HepG2 (cell line): Measurements from ENCODE around the gene TSKU. TPM values are rescaled to one million over a fixed set of nuclear protein-coding genes. Genes with fewer than 3 reads are reported as not detected.

Source experiments
- ATAC-seq: fragments of 200-7000 bp; cut with Tn5 transposase; 3 replicates; pipeline ENCODE4 v1.9.1; 2020; ENCODE audit warnings: mild to moderate bottlenecking, moderate library complexity
- BruUV-seq: library from RNA; stranded (reverse); fragments of 400-500 nt; replicated peaks from 2 replicates; lab custom pipeline; 2021; lab: Mats Ljungman, UMichigan
- CTCF ChIA-PET: fragments of 300-600 bp; formaldehyde crosslinking; extraction: SDS; loops from one replicate; lab custom pipeline; 2021; ENCODE audit warnings: low total read pairs, inconsistent platforms, low intra/inter-chr PET ratio; lab: Yijun Ruan, JAX
- POLR2A ChIA-PET: fragments of 350-600 bp; sonication (Branson Sonifier 250); formaldehyde crosslinking; loops from one replicate; lab custom pipeline; 2020; ENCODE audit warnings: antibody characterized with exemption, inconsistent platforms; lab: Yijun Ruan, JAX
- DNase-seq: peaks from one replicate; pipeline ENCODE4 v3.0.0-alpha.2; 2015; ENCODE audit warnings: low spot score
- FAIRE-seq: peaks from 3 replicates; lab custom pipeline; 2011; peaks lifted over from hg19 to GRCh38; lab: Jason Lieb, UNC
- H2AFZ ChIP-seq: one replicate; pipeline ENCODE4 v1.6.1; 2011; ENCODE audit warnings: low read length, inconsistent platforms
- H3K27ac ChIP-seq: fragments of 300-600 bp; 3 replicates; pipeline ENCODE4 v1.8.0; 2011; ENCODE audit warnings: mixed run types, mild to moderate bottlenecking, mixed read lengths, low read length, inconsistent platforms; ENCODE audit not compliant: insufficient read depth; ENCODE audit errors: extremely low read length
- H3K27me3 ChIP-seq, 2 experiments: fragments of 200-600 bp in 1 of 2; 2 replicates in 1 of 2; 3 replicates in 1 of 2; pipeline versions ENCODE4 v1.6.0 to v1.8.0; 2011; ENCODE audit warnings: low read length in 2 of 2, mild to moderate bottlenecking in 2 of 2, moderate library complexity in 2 of 2, inconsistent platforms in 1 of 2; ENCODE audit not compliant: insufficient read depth in 2 of 2, control insufficient read depth in 1 of 2
- H3K36me3 ChIP-seq, 2 experiments: fragments of 200-600 bp in 1 of 2; replicated peaks in 1 of 2; 2 replicates in 1 of 2; 3 replicates in 1 of 2; pipeline versions ENCODE4 v1.5.1 to v1.8.0; 2011; ENCODE audit warnings: low read length in 2 of 2, inconsistent platforms in 1 of 2; ENCODE audit not compliant: insufficient read depth in 2 of 2, control insufficient read depth in 1 of 2
- H3K4me1 ChIP-seq: 2 replicates; pipeline ENCODE4 v1.5.1; 2012; ENCODE audit warnings: low read length, inconsistent platforms; ENCODE audit not compliant: insufficient read depth
- H3K4me2 ChIP-seq: 2 replicates; pipeline ENCODE4 v1.6.0; 2011; ENCODE audit warnings: low read depth, low read length, inconsistent platforms
- H3K4me3 ChIP-seq, 3 experiments: fragments of 200-600 bp in 1 of 3; sonication (generic), shearing (Covaris generic) in 1 of 3; replicated peaks in 1 of 3; 2 replicates each; pipeline ENCODE4 v1.5.1; 2011 to 2016; ENCODE audit warnings: low read length in 3 of 3, inconsistent platforms in 2 of 3, low read depth in 2 of 3, mild to moderate bottlenecking in 2 of 3, control low read depth in 1 of 3, mixed read lengths in 1 of 3; ENCODE audit not compliant: insufficient read depth in 1 of 3
- H3K79me2 ChIP-seq: one replicate; pipeline ENCODE4 v1.6.1; 2011; ENCODE audit warnings: low read length, inconsistent platforms; ENCODE audit not compliant: insufficient read depth
- H3K9ac ChIP-seq: 2 replicates; pipeline ENCODE4 v1.6.0; 2011; ENCODE audit warnings: mild to moderate bottlenecking, low read depth, low read length, inconsistent platforms; ENCODE audit not compliant: insufficient read depth
- H3K9me3 ChIP-seq: 2 replicates; pipeline ENCODE4 v1.5.1; 2012; ENCODE audit warnings: mild to moderate bottlenecking, low read length
- H4K20me1 ChIP-seq: 2 replicates; pipeline ENCODE4 v1.6.0; 2011; ENCODE audit warnings: inconsistent platforms, mild to moderate bottlenecking, low read length, moderate library complexity; ENCODE audit not compliant: insufficient read depth
- ARNT2 ChIP-seq: sonication (generic); formaldehyde crosslinking; IDR thresholded peaks from 2 replicates; pipeline ENCODE4 v1.8.0; 2022; ENCODE audit warnings: mild to moderate bottlenecking, low read depth, missing genetic modification reagents, moderate library complexity
- EEA1 ChIP-seq: sonication (generic); formaldehyde crosslinking; IDR thresholded peaks from 2 replicates; pipeline ENCODE4 v1.5.1; 2020; ENCODE audit warnings: mild to moderate bottlenecking, missing genetic modification reagents, borderline replicate concordance
- HNRNPK ChIP-seq: fragments of 200-400 bp; formaldehyde crosslinking; IDR thresholded peaks from 2 replicates; pipeline ENCODE4 v1.6.1; 2018; ENCODE audit warnings: low read length, low read depth, moderate library complexity, mild to moderate bottlenecking; ENCODE audit not compliant: poor library complexity, severe bottlenecking
- KDM5B ChIP-seq: sonication (generic); formaldehyde crosslinking; IDR thresholded peaks from 2 replicates; pipeline ENCODE4 v1.4.0; 2020; ENCODE audit warnings: missing genetic modification reagents, mild to moderate bottlenecking, borderline replicate concordance
- LBX2 ChIP-seq: sonication (generic); formaldehyde crosslinking; IDR thresholded peaks from 2 replicates; pipeline ENCODE4 v1.5.0; 2020; ENCODE audit warnings: missing genetic modification reagents, mild to moderate bottlenecking, borderline replicate concordance
- MYC ChIP-seq: sonication (generic); formaldehyde crosslinking; IDR thresholded peaks from 2 replicates; pipeline ENCODE4 v1.9.0; 2021; ENCODE audit warnings: missing genetic modification reagents, borderline replicate concordance
- PRPF4 ChIP-seq: fragments of 200-400 bp; formaldehyde crosslinking; IDR thresholded peaks from 2 replicates; pipeline ENCODE4 v1.6.1; 2016; ENCODE audit warnings: low read length, low read depth; ENCODE audit not compliant: poor library complexity, severe bottlenecking
- TBL1XR1 ChIP-seq: fragments of 150-350 bp; IDR thresholded peaks from 2 replicates; pipeline ENCODE4 v1.6.1; 2014; ENCODE audit warnings: borderline replicate concordance, low read length; ENCODE audit not compliant: partially characterized antibody
- ZBTB39 ChIP-seq: sonication (generic); formaldehyde crosslinking; IDR thresholded peaks from 2 replicates; pipeline ENCODE4 v1.5.0; 2020; ENCODE audit warnings: missing genetic modification reagents
- ZHX2 ChIP-seq, 2 experiments: sonication (generic) in 1 of 2; formaldehyde crosslinking in 1 of 2; IDR thresholded peaks; 2 replicates each; pipeline versions ENCODE4 v1.6.1 to v1.9.0; 2014 to 2022; ENCODE audit warnings: antibody characterized with exemption in 1 of 2, borderline replicate concordance in 1 of 2, inconsistent platforms in 1 of 2, low read depth in 1 of 2, missing genetic modification reagents in 1 of 2
- ZNF124 ChIP-seq: sonication (generic); formaldehyde crosslinking; IDR thresholded peaks from 2 replicates; pipeline ENCODE4 v1.4.0; 2020; ENCODE audit warnings: missing genetic modification reagents
- ZNF296 ChIP-seq: sonication (generic); formaldehyde crosslinking; conservative IDR thresholded peaks from 2 replicates; pipeline ENCODE4 v1.5.0; 2020; ENCODE audit warnings: mild to moderate bottlenecking, missing genetic modification reagents
- ZNF782 ChIP-seq: sonication (generic); formaldehyde crosslinking; IDR thresholded peaks from 2 replicates; pipeline ENCODE4 v1.4.0; 2020; ENCODE audit warnings: missing genetic modification reagents, mild to moderate bottlenecking, borderline replicate concordance
- ZNF790 ChIP-seq: sonication (generic); formaldehyde crosslinking; IDR thresholded peaks from 2 replicates; pipeline ENCODE4 v1.8.0; 2022; ENCODE audit warnings: missing genetic modification reagents, mild to moderate bottlenecking, borderline replicate concordance
- WGBS: methylation state at CpG from one replicate; pipeline ENCODE4 v1.1.6; 2017; ENCODE audit warnings: low lambda C conversion rate; 5-methylcytosine and 5-hydroxymethylcytosine counted together
- in situ Hi-C: cut with HindIII; loops from 2 replicates; pipeline ENCODE4 v1.10.0; 2017; ENCODE audit warnings: low pct_unique_long_range_greater_than_20kb; ENCODE audit not compliant: extremely low pct_ligation_motif_present
- intact Hi-C: fragments of 100-400 bp; cut with micrococcal nuclease; formaldehyde crosslinking; loops from one replicate; pipeline ENCODE4 v1.10.0; 2022; ENCODE audit not compliant: unreplicated experiment
- polyA plus RNA-seq, 8 experiments: library from polyadenylated mRNA; depleted of rRNA in 3 of 8; stranded (reverse) in 7 of 8; unstranded in 1 of 8; fragments of >200 nt; fragmentation: Illumina TruSeq in 4 of 8; extraction: Trizol in 4 of 8; gene quantifications; 2 replicates each; pipeline versions ENCODE4 v1.2.1 to v1.2.3, GENCODE V29; 2011 to 2016; ENCODE audit warnings: low read depth in 4 of 8, missing spikeins in 1 of 8, mixed read lengths in 1 of 8; ENCODE audit not compliant: insufficient read depth in 1 of 8
- total RNA-seq, 5 experiments: library from RNA; depleted of rRNA; stranded (reverse); fragments of >200 nt; fragmentation: Illumina TruSeq; extraction: Trizol; gene quantifications; 2 replicates each; pipeline ENCODE4 v1.2.3, GENCODE V29; 2016; ENCODE audit warnings: low read depth in 1 of 5

The TSKU gene
- total and polyA plus RNA-seq, 2 of the 13 experiments (the other 11 are each of a cell fraction or from before 2014, with no cell fraction given): 20.3 to 21.4 TPM

- 49% methylated on average over 24 of the region's 25 CpGs for WGBS
- POLR2A ChIA-PET: no interaction called here
- intact Hi-C loops (no loop called here), in situ Hi-C loops (no loop called here)
- H3K4me3 ChIP-seq: no peak overlapping the region
- H3K36me3 ChIP-seq: no peaks in the 10 kb centered on the region
- H3K4me1 ChIP-seq: peaks cover 25% of the 10 kb centered on the region
- DNase-seq: no peak
- H3K79me2 ChIP-seq: no peaks in the 10 kb centered on the region
- no peak for FAIRE-seq
- no peaks in the 10 kb centered on the region for H3K9me3 ChIP-seq
- CTCF ChIA-PET: no interaction called here
- peak; percentile 52 for ATAC-seq
- no TSS peak for BruUV-seq
- no peaks in the 10 kb centered on the region for H4K20me1 ChIP-seq
- H3K9ac ChIP-seq: no peak overlapping the region
- H3K4me2 ChIP-seq: no peak overlapping the region
- H3K27ac ChIP-seq: no peak overlapping the region
- H3K27me3 ChIP-seq: peaks cover 0 to 3% of the 10 kb centered on the region in 2 experiments; a peak in 2 of 5 replicates
- no peak overlapping the region for H2AFZ ChIP-seq
- TF ChIP-seq EEA1 (CRISPR knock-in tag) (no peak), ZNF296 (no peak), ZNF782 (CRISPR knock-in tag) (no peak), LBX2 (no peak), ZNF124 (CRISPR knock-in tag) (no peak), ZNF790 (CRISPR knock-in tag) (no peak), PRPF4 (no peak), TBL1XR1 (no peak), ARNT2 (no peak), HNRNPK (no peak), ZBTB39 (CRISPR knock-in tag) (no peak), MYC (CRISPR knock-in tag) (no peak), KDM5B (CRISPR knock-in tag) (no peak), ZHX2 (IDR thresholded peaks at IDR 0.05; ENCODE audit: low read depth) (no peak), ZHX2 (CRISPR knock-in tag; IDR thresholded peaks at IDR 0.05; ENCODE audit: borderline replicate concordance) (no peak)
Measured at GRCh38 chr11:76752321-76753143, 30.6 kb upstream of the TSKU start.
